Vagina (tissue), 2 donors: ENCODE measurements around the gene PSMG3. TPM values are rescaled to one million over a fixed set of nuclear protein-coding genes. Genes with fewer than 3 reads are reported as not detected.

Experiments
- DNase-seq, 2 donors: peaks; one replicate each; pipeline ENCODE4 v3.0.0-alpha.2; 2017; ENCODE audit errors: extremely low spot score in 2 of 2
- H3K27ac ChIP-seq: fragments of 200-600 bp; sonication (generic); one replicate; pipeline ENCODE4 v1.5.1; 2019
- H3K27me3 ChIP-seq: fragments of 200-600 bp; sonication (generic); one replicate; pipeline ENCODE4 v1.5.1; 2019
- H3K36me3 ChIP-seq, 2 donors: fragments of 200-600 bp; sonication (generic); one replicate each; pipeline ENCODE4 v1.5.1; 2017 to 2019
- H3K4me1 ChIP-seq: fragments of 200-600 bp; sonication (generic); one replicate; pipeline ENCODE4 v1.5.1; 2019
- H3K4me3 ChIP-seq, 2 donors: fragments of 200-600 bp; sonication (generic); 1 replicate in 1 of 2; 2 replicates in 1 of 2; pipeline ENCODE4 v1.5.1; 2016 to 2019
- H3K9me3 ChIP-seq: fragments of 200-600 bp; sonication (generic); one replicate; pipeline ENCODE4 v1.5.1; 2019
- POLR2A ChIP-seq, 2 donors: fragments of 450-650 bp; IDR thresholded peaks; one replicate each; pipeline ENCODE4 v1.6.1; 2017; ENCODE audit warnings: antibody characterized with exemption in 2 of 2, mild to moderate bottlenecking in 2 of 2, moderate library complexity in 2 of 2
- POLR2AphosphoS5 ChIP-seq, 2 donors: sonication (generic); formaldehyde crosslinking; IDR thresholded peaks; one replicate each; pipeline ENCODE4 v1.9.0; 2017; ENCODE audit warnings: antibody characterized with exemption in 2 of 2, mild to moderate bottlenecking in 2 of 2, low read depth in 1 of 2; ENCODE audit not compliant: insufficient read depth in 1 of 2
- intact Hi-C: fragments of 100-400 bp; cut with DNase I; formaldehyde crosslinking; loops from one replicate; pipeline ENCODE4 v1.15.1; 2023
- total RNA-seq: library from RNA; depleted of rRNA; stranded (reverse); fragments of >200 nt; gene quantifications from one replicate; pipeline ENCODE4 v1.2.3, GENCODE V29; 2016
- TF ChIP-seq, protein P1 (sequence below), 3 experiments: fragments of 450-650 bp in 2 of 3; fragments of 200-600 bp in 1 of 3; sonication (generic) in 1 of 3; IDR thresholded peaks; one replicate each; pipeline ENCODE4 v1.5.1; 2017 to 2019; ENCODE audit warnings: antibody characterized with exemption in 3 of 3, mild to moderate bottlenecking in 2 of 3, moderate library complexity in 2 of 3

The PSMG3 gene
- total RNA-seq, 1 donor from 2014 or later = 49.6 TPM

DNA sequence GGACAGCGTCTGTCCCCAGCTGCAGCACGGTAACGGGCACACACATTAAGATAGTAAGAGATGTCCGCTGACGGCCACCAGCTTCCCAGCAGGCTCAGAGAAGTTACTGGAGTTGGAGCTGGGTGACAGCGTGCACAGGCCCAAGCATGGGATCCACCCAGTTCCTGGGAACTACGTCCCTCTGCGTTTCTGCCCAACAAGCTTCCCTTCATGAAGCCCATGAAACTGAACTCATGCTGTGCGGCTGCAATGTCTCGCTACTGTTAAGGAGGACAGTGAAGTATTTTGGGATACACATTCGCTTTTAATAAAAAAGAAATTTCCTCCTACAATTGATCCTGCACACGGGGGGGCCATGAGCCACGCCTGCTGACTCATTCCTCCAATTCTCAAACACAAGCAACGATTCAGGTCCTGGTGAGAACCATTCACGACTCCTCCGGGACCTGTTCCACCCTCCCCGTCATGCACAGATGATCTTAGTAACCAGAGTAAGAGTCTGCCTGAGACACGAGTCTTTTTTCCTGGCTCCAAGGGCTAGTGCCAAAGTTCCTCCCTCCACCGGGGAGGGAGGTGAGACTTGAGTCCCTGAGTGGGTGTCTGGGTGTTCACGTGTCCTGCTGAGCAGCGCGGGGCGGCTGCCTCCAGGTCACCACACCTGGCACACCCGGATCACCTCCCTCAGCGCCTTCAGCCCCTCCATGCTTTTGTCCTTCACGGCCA is 2.6 kb downstream of the PSMG3 start:
- no peaks in the 10 kb centered on the region for H3K9me3 ChIP-seq
- peak overlapping the region; percentile 93 for H3K27ac ChIP-seq
- H3K4me1 ChIP-seq = peaks cover 48% of the 10 kb centered on the region
- intact Hi-C loops = loop anchor here (10.0 kb wide), 1 partner anchor 62 kb away; the partner anchor contains the start of gene INTS1
- H3K4me3 ChIP-seq = no peak overlapping the region
- DNase-seq = no peak
- no peak for TF ChIP-seq POLR2A (IDR thresholded peaks at IDR 0.05)
- peak in 1 of 2 donors; percentile 16 for TF ChIP-seq POLR2AphosphoS5 (IDR thresholded peaks at IDR 0.05; ENCODE audit: insufficient read depth in 1 of 2, low read depth in 1 of 2)
- H3K27me3 ChIP-seq = no peaks in the 10 kb centered on the region
- peaks cover 0 to 7% of the 10 kb centered on the region in 2 donors for H3K36me3 ChIP-seq

DNA sequence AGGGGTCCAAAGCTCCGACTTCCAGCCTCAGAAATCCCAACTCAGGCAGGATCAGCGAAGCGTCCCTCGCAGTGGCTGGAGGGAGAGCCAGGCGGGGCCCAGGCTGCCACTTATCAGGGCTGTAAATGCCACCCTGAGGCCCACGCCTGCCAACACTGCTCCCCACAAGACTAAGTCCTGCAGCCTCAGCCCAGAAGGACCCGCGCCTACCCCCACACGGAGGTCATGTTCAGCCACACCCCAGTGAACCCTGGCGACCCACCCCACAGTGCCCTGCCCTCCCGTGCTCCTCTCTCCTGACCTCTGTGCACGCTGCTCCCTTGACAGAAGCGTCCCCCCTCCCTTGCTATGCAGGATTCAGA is 3.2 kb downstream of the PSMG3 start:
- TF ChIP-seq, protein P1, sequence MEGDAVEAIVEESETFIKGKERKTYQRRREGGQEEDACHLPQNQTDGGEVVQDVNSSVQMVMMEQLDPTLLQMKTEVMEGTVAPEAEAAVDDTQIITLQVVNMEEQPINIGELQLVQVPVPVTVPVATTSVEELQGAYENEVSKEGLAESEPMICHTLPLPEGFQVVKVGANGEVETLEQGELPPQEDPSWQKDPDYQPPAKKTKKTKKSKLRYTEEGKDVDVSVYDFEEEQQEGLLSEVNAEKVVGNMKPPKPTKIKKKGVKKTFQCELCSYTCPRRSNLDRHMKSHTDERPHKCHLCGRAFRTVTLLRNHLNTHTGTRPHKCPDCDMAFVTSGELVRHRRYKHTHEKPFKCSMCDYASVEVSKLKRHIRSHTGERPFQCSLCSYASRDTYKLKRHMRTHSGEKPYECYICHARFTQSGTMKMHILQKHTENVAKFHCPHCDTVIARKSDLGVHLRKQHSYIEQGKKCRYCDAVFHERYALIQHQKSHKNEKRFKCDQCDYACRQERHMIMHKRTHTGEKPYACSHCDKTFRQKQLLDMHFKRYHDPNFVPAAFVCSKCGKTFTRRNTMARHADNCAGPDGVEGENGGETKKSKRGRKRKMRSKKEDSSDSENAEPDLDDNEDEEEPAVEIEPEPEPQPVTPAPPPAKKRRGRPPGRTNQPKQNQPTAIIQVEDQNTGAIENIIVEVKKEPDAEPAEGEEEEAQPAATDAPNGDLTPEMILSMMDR (IDR thresholded peaks at IDR 0.05) = no peak
- TF ChIP-seq POLR2AphosphoS5 (IDR thresholded peaks at IDR 0.05; ENCODE audit: insufficient read depth in 1 of 2, low read depth in 1 of 2) (no peak), POLR2A (IDR thresholded peaks at IDR 0.05) (no peak)
- H3K4me1 ChIP-seq = peaks cover 43% of the 10 kb centered on the region
- no peaks in the 10 kb centered on the region for H3K9me3 ChIP-seq
- no peaks in the 10 kb centered on the region for H3K27me3 ChIP-seq
- peaks cover 0 to 7% of the 10 kb centered on the region in 2 donors for H3K36me3 ChIP-seq
- peak overlapping the region; percentile 93 for H3K27ac ChIP-seq
- intact Hi-C loops = loop anchor here (10.0 kb wide), 1 partner anchor 62 kb away; the partner anchor contains the start of gene INTS1
- no peak for DNase-seq
- H3K4me3 ChIP-seq = no peak overlapping the region

DNA sequence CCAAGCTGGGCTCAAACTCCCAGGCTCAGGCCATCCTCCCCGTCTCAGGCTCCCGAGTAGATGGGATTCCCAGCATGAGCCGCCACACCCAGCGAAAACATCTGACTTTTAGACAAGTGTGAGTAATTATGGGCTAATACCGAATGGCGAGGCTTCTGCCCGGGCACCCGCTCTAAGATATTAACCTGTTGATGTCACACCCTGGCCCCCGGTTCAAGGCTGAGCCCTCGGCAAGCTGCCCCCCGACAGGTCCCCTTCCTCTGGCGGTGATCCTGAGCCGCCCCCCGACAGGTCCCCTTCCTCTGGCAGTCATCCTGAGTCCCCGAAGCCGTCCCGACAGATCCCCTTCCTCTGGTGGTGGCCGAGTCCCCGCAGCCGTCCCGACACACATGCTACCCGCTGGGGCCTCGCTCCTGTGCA is 5.2 kb downstream of the PSMG3 start:
- Histone ChIP-seq H3K9me3 (no peaks in the 10 kb centered on the region), H3K4me1 (peaks cover 30% of the 10 kb centered on the region), H3K36me3 (peaks cover 0 to 7% of the 10 kb centered on the region in 2 donors), H3K4me3 (no peak overlapping the region), H3K27me3 (no peaks in the 10 kb centered on the region), H3K27ac (peak overlapping the region; percentile 66)
- intact Hi-C loops = loop anchor here (10.0 kb wide), 1 partner anchor 60 kb away; the partner anchor contains the start of gene INTS1
- DNase-seq = no peak
- no peak for TF ChIP-seq POLR2A (IDR thresholded peaks at IDR 0.05)
- TF ChIP-seq POLR2AphosphoS5 (IDR thresholded peaks at IDR 0.05; ENCODE audit: insufficient read depth in 1 of 2, low read depth in 1 of 2) = no peak
- TF ChIP-seq, protein P1 (IDR thresholded peaks at IDR 0.05) = no peak

DNA sequence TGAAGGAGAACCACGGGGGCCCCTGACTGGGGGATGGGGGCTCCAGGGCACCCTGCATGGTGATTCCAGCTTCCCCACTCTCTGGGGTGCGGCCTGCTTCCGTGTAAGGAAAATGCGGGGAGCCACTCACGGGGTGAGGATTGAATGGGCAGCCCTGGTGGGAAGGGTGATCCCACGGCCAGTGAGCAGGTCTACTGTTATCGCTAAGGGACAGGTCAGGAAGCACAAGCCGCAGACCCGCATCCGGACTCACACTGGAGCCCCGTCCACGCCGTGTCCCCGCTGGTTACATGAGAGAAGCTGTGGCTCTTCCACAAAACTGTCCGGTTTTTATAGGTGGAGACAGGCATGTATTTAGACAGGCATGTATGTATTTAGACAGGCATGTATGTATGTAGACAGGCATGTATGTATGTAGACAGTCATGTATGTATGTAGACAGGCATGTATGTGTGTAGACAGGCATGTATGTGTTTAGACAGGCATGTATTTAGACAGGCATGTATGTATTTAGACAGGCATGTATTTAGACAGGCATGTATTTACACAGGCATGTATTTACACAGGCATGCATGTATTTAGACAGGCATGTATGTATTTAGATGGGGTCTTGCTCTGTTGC is 5.7 kb downstream of the PSMG3 start:
- peaks cover 0 to 7% of the 10 kb centered on the region in 2 donors for H3K36me3 ChIP-seq
- TF ChIP-seq POLR2AphosphoS5 (IDR thresholded peaks at IDR 0.05; ENCODE audit: insufficient read depth in 1 of 2, low read depth in 1 of 2) (no peak), POLR2A (IDR thresholded peaks at IDR 0.05) (no peak)
- TF ChIP-seq, protein P1 (IDR thresholded peaks at IDR 0.05) = no peak
- DNase-seq = no peak
- peaks cover 25% of the 10 kb centered on the region for H3K4me1 ChIP-seq
- peak overlapping the region; percentile 66 for H3K27ac ChIP-seq
- H3K27me3 ChIP-seq = no peaks in the 10 kb centered on the region
- H3K4me3 ChIP-seq = no peak overlapping the region
- intact Hi-C loops = loop anchor here (10.0 kb wide), 1 partner anchor 59 kb away; the partner anchor contains the start of gene INTS1
- no peaks in the 10 kb centered on the region for H3K9me3 ChIP-seq

DNA sequence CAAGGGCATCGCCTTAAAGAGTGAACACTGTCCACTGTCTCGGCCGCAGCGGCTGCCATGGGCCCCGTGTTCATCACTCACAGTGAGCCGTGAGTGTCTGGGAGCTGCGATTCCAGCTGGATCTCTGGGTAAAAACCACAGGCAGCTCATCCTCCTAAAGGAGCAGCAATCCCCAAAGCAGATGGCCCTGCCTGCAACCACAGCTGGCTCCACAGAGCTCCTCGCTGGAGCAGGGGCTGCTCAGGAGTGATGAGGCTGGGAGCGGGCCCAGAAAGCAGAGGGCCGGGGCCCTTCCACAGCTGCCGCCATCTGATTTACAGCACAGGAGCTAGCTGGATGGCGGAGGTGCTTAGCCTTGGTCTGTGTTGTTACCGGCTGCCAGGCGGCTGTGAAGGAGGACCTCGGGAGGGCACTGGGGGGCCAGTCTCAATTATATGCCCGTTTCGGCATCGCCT is 7.2 kb downstream of the PSMG3 start:
- intact Hi-C loops = loop anchor here (10.0 kb wide), 1 partner anchor 58 kb away; the partner anchor contains the start of gene INTS1
- DNase-seq = no peak
- peaks cover 0 to 4% of the 10 kb centered on the region in 2 donors for H3K36me3 ChIP-seq
- no peaks in the 10 kb centered on the region for H3K27me3 ChIP-seq
- peaks cover 19% of the 10 kb centered on the region for H3K4me1 ChIP-seq
- no peak overlapping the region for H3K4me3 ChIP-seq
- no peak for TF ChIP-seq POLR2AphosphoS5 (IDR thresholded peaks at IDR 0.05; ENCODE audit: insufficient read depth in 1 of 2, low read depth in 1 of 2)
- TF ChIP-seq POLR2A (IDR thresholded peaks at IDR 0.05) = no peak
- TF ChIP-seq, protein P1 (IDR thresholded peaks at IDR 0.05) = no peak
- H3K27ac ChIP-seq = no peak overlapping the region
- no peaks in the 10 kb centered on the region for H3K9me3 ChIP-seq
